Astrocyte of the cerebellum (primary cell): ENCODE data around the gene BIVM.

Experiments
- DNase-seq: peaks from one replicate; pipeline ENCODE4 v3.0.0-alpha.2; 2011; ENCODE audit warnings: low read depth
- H3K4me3 ChIP-seq: 2 replicates; pipeline ENCODE4 v1.5.1; 2011; ENCODE audit warnings: mild to moderate bottlenecking, low read depth, low read length, moderate library complexity
- CTCF ChIP-seq: IDR thresholded peaks from 2 replicates; pipeline ENCODE4 v1.5.1; 2012; ENCODE audit warnings: low read length, low read depth, moderate library complexity, mild to moderate bottlenecking; ENCODE audit errors: missing control alignments
- in situ Hi-C: cut with HindIII; loops from 2 replicates; pipeline ENCODE4 v1.10.0; 2017; ENCODE audit warnings: low sequenced_read_pairs

The BIVM gene

GRCh38 chr13:102838273-102838672, 39.4 kb downstream of the BIVM start:
- no peak for DNase-seq
- in situ Hi-C loops: no loop called here
- TF ChIP-seq CTCF: no peak
- H3K4me3 ChIP-seq: no peak overlapping the region

GRCh38 chr13:102838982-102839381, 40.1 kb downstream of the BIVM start:
- in situ Hi-C loops: no loop called here
- no peak overlapping the region for H3K4me3 ChIP-seq
- no peak for TF ChIP-seq CTCF
- no peak for DNase-seq

GRCh38 chr13:102839462-102839861, 40.5 kb downstream of the BIVM start:
- TF ChIP-seq CTCF: no peak
- in situ Hi-C loops: no loop called here
- no peak for DNase-seq
- H3K4me3 ChIP-seq: no peak overlapping the region

GRCh38 chr13:102845289-102845629, 46.3 kb downstream of the BIVM start:
- in situ Hi-C loops: no loop called here
- no peak for TF ChIP-seq CTCF
- DNase-seq: no peak
- H3K4me3 ChIP-seq: peak overlapping the region; percentile 94

GRCh38 chr13:102845630-102846260, 46.8 kb downstream of the BIVM start, which contains the start of gene ERCC5:
TSS of gene ERCC5 (plus strand) at chr13:102846032. CDS start at chr13:102846267, 235 bp downstream.
- in situ Hi-C loops: no loop called here
- DNase-seq: peak; percentile 88
- no peak for TF ChIP-seq CTCF
- H3K4me3 ChIP-seq: peak within 1 kb of the TSS; percentile 94

DNA sequence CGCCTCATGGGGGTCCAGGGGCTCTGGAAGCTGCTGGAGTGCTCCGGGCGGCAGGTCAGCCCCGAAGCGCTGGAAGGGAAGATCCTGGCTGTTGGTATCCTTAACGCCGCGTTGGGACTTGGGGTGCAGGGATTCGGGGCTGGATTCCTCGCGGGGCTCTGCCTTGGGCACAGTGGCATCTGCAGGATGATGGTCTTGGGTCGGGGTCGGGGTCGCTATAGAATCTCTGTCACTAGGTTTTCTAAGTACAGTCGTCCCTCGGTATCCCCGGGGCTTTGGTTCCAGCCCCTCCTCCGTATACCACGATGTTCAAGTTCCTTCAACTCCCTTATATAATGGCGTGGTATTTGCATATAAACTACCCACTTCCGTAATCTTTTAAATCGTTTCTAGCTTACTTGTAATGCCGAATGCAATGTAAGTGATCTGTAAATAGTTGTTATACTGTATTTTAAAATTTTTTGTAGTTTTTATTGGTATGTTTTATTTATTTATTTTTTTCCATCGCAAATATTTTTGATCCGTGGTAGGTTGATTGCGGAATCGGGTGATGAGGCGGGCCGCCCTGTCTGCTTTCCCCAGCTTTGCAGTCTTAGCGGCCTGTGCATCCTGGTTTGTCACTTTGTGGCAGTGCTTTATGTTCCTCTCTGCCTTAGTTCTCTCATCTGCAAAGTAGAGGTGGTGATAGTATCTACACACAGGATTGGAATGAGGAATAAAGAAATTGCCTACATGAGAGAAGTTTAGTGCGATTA, 47.5 kb downstream of the BIVM start:
- no peak for TF ChIP-seq CTCF
- no peak for DNase-seq
- peak overlapping the region; percentile 94 for H3K4me3 ChIP-seq
- in situ Hi-C loops: no loop called here
